Calu3 (cell line): Measurements from ENCODE around the gene CD226. TPM values are rescaled to one million over a fixed set of nuclear protein-coding genes. Genes with fewer than 3 reads are reported as not detected.

ENCODE experiments used
- BruUV-seq: library from RNA; stranded (reverse); fragments of 400-500 nt; replicated peaks from 2 replicates; lab custom pipeline; 2021; lab: Mats Ljungman, UMichigan
- CTCF ChIA-PET: fragments of 300-600 bp; sonication (Branson Sonifier 250); formaldehyde crosslinking; loops from one replicate; lab custom pipeline; 2022; ENCODE audit warnings: antibody characterized with exemption; lab: Charles Lee
- DNase-seq: peaks from one replicate; pipeline ENCODE4 v3.0.0; 2022
- H3K27ac Mint-ChIP-seq: one replicate; pipeline ENCODE4 v1.8.0; 2022; ENCODE audit warnings: mixed read lengths; ENCODE audit not compliant: unreplicated experiment
- H3K27me3 Mint-ChIP-seq: one replicate; pipeline ENCODE4 v1.8.0; 2022; ENCODE audit warnings: mixed read lengths; ENCODE audit not compliant: unreplicated experiment
- H3K36me3 Mint-ChIP-seq: one replicate; pipeline ENCODE4 v1.8.0; 2022; ENCODE audit warnings: mild to moderate bottlenecking, moderate library complexity, mixed read lengths; ENCODE audit not compliant: insufficient read depth, unreplicated experiment
- H3K4me1 Mint-ChIP-seq: one replicate; pipeline ENCODE4 v1.8.0; 2022; ENCODE audit warnings: mild to moderate bottlenecking, low read depth, mixed read lengths; ENCODE audit not compliant: unreplicated experiment
- H3K4me3 Mint-ChIP-seq: one replicate; pipeline ENCODE4 v1.8.0; 2022; ENCODE audit warnings: mild to moderate bottlenecking, low read depth, moderate library complexity, mixed read lengths; ENCODE audit not compliant: unreplicated experiment
- H3K9me3 Mint-ChIP-seq: one replicate; pipeline ENCODE4 v1.8.0; 2022; ENCODE audit warnings: low read depth, mixed read lengths; ENCODE audit not compliant: unreplicated experiment
- CTCF ChIP-seq: fragments of 200-600 bp; IDR thresholded peaks from one replicate; pipeline ENCODE4 v1.8.0; 2022; ENCODE audit warnings: antibody characterized with exemption; ENCODE audit not compliant: unreplicated experiment
- intact Hi-C: fragments of 100-400 bp; cut with micrococcal nuclease; formaldehyde crosslinking; loops from one replicate; pipeline ENCODE4 v1.10.0; 2022; ENCODE audit not compliant: unreplicated experiment
- total RNA-seq: library from RNA; stranded (reverse); gene quantifications from 2 replicates; pipeline ENCODE4 v1.2.3, GENCODE V29; 2022

The CD226 gene
- total RNA-seq, 1 experiment from 2014 or later, result 0.85 TPM

GRCh38 chr18:69954719-69955480 is 7.2 kb upstream of the CD226 start:
- no peak for TF ChIP-seq CTCF
- Mint-ChIP-seq H3K27me3 (no peaks in the 10 kb centered on the region), H3K9me3 (no peaks in the 10 kb centered on the region), H3K4me1 (no peaks in the 10 kb centered on the region), H3K36me3 (no peaks in the 10 kb centered on the region), H3K27ac (no peak overlapping the region), H3K4me3 (no peak overlapping the region)
- intact Hi-C loops, result no loop called here
- no TSS peak for BruUV-seq
- CTCF ChIA-PET, result no interaction called here
- DNase-seq, result no peak

GRCh38 chr18:69953191-69953590 is 5.5 kb upstream of the CD226 start:
- CTCF ChIA-PET, result no interaction called here
- TF ChIP-seq CTCF, result no peak
- intact Hi-C loops, result no loop called here
- H3K4me3 Mint-ChIP-seq, result no peak overlapping the region
- no peak for DNase-seq
- no peak overlapping the region for H3K27ac Mint-ChIP-seq
- no peaks in the 10 kb centered on the region for H3K36me3 Mint-ChIP-seq
- BruUV-seq, result no TSS peak
- H3K4me1 Mint-ChIP-seq, result no peaks in the 10 kb centered on the region
- no peaks in the 10 kb centered on the region for H3K9me3 Mint-ChIP-seq
- H3K27me3 Mint-ChIP-seq, result no peaks in the 10 kb centered on the region

- no peaks in the 10 kb centered on the region for H3K36me3 Mint-ChIP-seq
- TF ChIP-seq CTCF, result no peak
- no peak for DNase-seq
- no peaks in the 10 kb centered on the region for H3K9me3 Mint-ChIP-seq
- intact Hi-C loops, result no loop called here
- no TSS peak for BruUV-seq
- H3K4me3 Mint-ChIP-seq, result no peak overlapping the region
- CTCF ChIA-PET, result no interaction called here
- H3K4me1 Mint-ChIP-seq, result no peaks in the 10 kb centered on the region
- H3K27ac Mint-ChIP-seq, result no peak overlapping the region
- no peaks in the 10 kb centered on the region for H3K27me3 Mint-ChIP-seq
These were observed 3.5 kb upstream of the CD226 start for GRCh38 chr18:69951182-69951581.

- intact Hi-C loops, result no loop called here
- no TSS peak for BruUV-seq
- Mint-ChIP-seq H3K36me3 (no peaks in the 10 kb centered on the region), H3K4me1 (no peaks in the 10 kb centered on the region), H3K9me3 (no peaks in the 10 kb centered on the region), H3K27me3 (no peaks in the 10 kb centered on the region), H3K27ac (no peak overlapping the region), H3K4me3 (no peak overlapping the region)
- TF ChIP-seq CTCF, result no peak
- no peak for DNase-seq
- CTCF ChIA-PET, result no interaction called here
These were observed 1.9 kb upstream of the CD226 start for GRCh38 chr18:69949538-69949936.
